NCI-H187 (cell line): ENCODE results near the gene MTURN.
A peak's percentile ranks its signal among the peaks of the same experiment; 100 is the strongest.
"Not testable (repeated sequence)": the region's sequence is repeated elsewhere in the genome, so short reads cannot be mapped to it uniquely, and the experiment has no call there.

Source experiments
- DNase-seq, 2 experiments: peaks; one replicate each; lab custom pipeline; 2025; lab: John Stamatoyannopoulos, UW

MTURN gene

GRCh38 chr7:30134611-30135300 is at the start of gene MTURN:
Gene MTURN (plus strand): TSS chr7:30134986. CDS start chr7:30135137, 151 bp downstream.
- peak; percentile 54 to 68 for DNase-seq

GRCh38 chr7:30086529-30086928 is 48.3 kb upstream of the MTURN start:
- no peak for DNase-seq

DNA sequence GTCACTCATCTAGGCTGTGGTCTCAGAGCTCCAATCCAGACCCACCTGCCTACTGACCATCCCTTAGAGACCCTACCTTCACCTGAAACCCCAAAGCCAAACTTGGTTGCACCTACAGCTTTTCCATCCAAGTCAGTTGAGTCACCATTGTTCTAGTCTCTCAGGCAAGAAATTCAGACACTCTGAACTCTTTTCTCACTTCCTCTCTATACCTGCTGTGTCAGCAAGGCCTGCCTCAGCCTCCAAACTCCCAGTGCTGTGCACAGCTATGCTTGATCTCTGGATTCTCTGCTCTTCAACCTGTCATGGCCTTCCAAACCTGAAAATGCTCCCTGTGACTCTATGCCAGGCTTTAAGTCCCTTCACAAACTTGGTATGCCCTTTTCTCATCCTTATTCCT is 47.4 kb upstream of the MTURN start:
- DNase-seq, result no peak

DNA sequence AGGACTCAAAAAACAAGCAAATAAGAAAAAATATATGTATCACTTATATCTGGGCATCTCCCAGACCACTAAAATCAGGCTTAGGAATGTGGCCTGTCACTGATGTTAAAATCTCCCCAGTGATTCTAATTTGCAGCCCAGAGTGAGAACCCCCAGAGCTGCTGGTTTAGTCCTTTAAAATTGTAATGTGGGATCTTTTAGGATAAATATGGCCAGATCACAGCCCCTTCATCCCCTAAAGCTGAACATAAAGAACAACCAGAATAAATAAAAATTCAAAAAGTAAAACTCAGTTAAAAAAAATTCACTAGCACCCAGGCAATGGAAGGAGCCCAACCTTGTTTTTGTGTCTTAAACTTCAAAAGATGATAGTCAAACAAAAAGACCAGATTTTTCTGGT is 46.4 kb upstream of the MTURN start:
- no peak for DNase-seq

DNA sequence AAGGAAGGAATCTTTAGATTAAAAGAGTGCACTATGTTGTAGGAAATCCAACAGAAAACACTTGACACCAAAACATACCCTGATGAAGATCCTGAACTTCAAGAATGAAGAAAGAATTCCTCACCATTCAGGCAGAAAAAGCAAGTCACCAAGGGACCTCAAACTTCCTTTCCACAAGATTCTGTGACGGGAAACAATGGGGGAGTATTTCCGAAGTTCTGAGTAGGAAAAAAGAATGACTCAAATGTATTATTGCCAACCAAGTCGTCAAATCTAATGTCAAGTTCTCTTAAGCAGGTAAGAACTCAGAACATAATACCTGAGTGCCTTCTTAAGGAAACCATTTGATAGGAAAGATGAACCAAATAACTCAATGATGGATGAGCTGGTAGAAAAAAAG is 44.7 kb upstream of the MTURN start:
- DNase-seq, result no peak

- DNase-seq, result no peak
These were observed 43.3 kb upstream of the MTURN start for GRCh38 chr7:30091491-30091912.

DNA sequence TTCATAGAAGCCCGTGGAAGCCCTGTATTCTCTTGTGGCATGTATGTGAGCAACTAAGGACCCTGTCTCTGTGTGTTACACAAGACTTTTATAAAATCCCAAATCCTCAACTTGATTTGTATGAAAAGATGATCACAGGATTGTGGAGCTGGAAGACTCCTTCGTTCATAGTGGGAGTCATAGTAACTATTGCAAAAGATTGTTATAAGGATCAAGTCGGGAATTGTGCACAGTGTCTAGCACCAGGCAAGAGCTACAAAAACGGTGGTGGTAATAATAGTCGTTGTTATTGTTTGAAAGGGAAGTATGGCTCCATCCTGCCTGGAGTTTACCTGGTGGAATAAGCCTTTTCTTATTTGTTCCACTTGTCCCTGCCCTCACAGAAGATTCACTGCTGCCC is 42.8 kb upstream of the MTURN start:
- DNase-seq, result no peak

DNA sequence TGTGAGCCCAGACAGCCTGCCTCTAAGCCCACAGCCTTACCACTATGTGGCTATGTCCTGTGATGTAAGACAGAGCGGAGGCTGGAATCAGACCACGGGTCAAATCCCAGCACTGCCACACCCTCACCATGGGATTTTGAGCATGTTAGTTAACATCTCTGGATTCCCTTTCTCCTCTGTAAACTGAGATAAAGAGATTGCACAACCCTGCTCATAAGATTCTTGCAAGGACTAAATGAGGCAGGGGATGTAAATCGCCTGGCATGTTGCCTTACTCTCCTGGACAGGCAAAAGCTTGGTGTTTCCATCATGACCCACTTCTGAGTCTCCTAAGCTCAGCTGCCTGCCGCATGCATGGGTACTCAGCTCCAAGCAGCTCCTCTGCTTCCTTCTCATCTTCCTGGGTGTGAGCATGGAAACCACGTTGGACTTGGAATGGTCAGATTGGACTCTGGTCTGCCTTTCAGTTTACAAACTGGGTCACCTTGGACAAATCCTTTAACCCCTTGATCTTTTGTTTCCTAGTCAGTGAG is 41.3 kb upstream of the MTURN start:
- DNase-seq, result no peak

DNA sequence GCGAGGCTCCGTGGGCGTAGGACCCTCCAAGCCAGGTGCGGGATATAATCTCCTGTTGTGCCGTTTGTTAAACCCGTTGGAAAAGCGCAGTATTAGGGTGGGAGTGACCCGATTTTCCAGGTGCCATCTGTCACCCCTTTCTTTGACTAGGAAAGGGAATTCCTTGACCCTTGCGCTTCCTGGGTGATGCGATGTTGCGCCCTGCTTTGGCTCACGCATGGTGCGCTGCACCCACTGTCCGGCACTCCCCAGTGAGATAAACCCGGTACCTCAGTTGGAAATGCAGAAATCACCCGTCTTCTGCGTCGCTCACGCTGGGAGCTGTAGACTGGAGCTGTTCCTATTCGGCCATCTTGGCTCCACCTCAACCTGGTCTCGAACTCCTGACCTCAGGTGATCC is 36.2 kb upstream of the MTURN start:
- DNase-seq, result not testable (repeated sequence)

GRCh38 chr7:30102281-30102680 is 32.5 kb upstream of the MTURN start:
- DNase-seq, result no peak

- DNase-seq, result no peak
These were observed 30.6 kb upstream of the MTURN start for GRCh38 chr7:30104157-30104556.

GRCh38 chr7:30112103-30112713 is 22.6 kb upstream of the MTURN start:
- no peak for DNase-seq

- no peak for DNase-seq
These were observed 21.6 kb upstream of the MTURN start for GRCh38 chr7:30113144-30113543.

GRCh38 chr7:30114536-30115238 is 20.1 kb upstream of the MTURN start:
- DNase-seq, result no peak

DNA sequence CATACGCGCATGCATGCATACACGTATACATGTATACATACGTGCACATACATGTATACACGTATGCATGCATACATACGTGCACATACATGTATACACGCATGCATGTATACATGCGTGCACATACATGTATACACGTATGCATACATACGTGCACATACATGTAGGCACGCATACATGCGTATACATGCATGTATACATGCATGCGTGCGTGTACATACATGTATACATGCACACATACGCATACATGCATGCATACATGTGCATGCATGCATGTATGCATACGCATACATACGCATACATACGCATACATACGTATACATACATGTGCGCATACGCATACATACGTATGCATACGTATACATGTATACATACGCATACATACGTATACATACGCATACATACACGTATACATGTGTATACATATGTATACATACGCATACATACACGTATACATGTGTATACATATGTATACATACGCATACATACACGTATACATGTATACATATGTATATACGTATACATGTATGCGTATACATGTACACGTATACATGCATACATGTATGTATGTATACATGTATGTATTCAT is 19.0 kb upstream of the MTURN start:
- no peak for DNase-seq

GRCh38 chr7:30116771-30117170 is 18.0 kb upstream of the MTURN start:
- no peak for DNase-seq

DNA sequence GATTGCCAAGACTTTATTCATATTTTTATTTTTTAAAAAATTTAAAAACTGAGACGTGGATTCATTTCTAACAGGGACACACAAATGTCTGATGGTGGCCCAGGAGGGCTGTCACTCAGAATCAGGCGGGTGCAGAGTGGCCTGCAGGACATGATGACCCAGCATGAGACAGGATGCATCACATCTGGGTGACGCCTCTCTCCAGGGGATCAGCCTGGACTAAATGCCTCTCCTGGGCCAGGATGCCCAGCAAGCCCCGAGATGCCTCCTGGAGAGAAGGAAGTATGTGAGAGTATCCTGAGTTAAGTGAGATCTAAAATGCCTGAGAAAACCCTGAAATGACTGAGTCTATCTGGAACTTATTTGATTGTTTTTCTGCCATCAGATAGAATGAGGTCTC is 16.9 kb upstream of the MTURN start:
- DNase-seq, result no peak

GRCh38 chr7:30119890-30120577 is 14.8 kb upstream of the MTURN start:
- DNase-seq, result no peak

- DNase-seq, result no peak
These were observed 813 bp upstream of the MTURN start for GRCh38 chr7:30133736-30134610.

GRCh38 chr7:30135301-30136116 is 723 bp downstream of the MTURN start:
- DNase-seq, result peak in 1 of 2 experiments; percentile 26
